ENCODE data around the gene FOSL1.

The FOSL1 gene

DNA sequence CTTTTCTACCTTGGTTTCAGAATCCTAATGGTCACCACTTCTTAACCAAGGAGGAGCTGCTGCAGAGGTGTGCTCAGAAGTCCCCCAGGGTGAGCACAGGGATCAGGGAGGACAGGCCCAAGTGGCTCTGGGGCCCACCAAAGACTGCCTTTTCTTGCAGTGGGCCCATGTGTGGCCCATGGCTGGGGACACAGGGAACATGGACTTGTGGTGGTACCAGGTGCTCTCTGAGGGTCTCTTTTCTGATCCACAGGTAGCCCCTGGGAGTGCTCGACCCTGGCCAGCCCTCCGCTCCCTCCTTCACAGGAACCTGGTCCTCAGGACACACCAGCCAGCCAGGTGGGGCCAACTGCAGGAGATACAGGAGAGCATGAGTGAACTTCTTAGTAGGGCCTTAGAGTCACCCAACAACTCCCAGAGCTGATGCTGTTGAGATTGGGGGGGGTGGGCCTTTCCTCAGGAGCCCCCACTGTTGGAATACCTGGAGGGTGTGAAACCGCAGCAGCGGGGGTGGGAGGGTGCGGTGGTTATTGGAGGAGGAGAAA, 37.9 kb downstream of the FOSL1 start:
- Histone ChIP-seq H3K9ac (ENCODE audit: low read depth, low read length, poor library complexity) (no peak overlapping the region), H2BK5ac (ENCODE audit: low read length) (no peak overlapping the region), H3K27ac (replicated peaks; ENCODE audit: low read length) (no peak overlapping the region), H2BK15ac (ENCODE audit: low read length) (no peak overlapping the region), H2AFZ (ENCODE audit: low read length) (no peak overlapping the region), H3K27me3 (ENCODE audit: control insufficient read depth in 3 of 3, insufficient read depth in 3 of 3, low read depth in 1 of 3, low read length in 3 of 3) (no peaks in the 10 kb centered on the region), H3K36me3 (replicated peaks in 1 of 2; ENCODE audit: control insufficient read depth in 2 of 2, insufficient read depth in 2 of 2, low read length in 2 of 2) (peaks cover 40 to 58% of the 10 kb centered on the region in 2 donors), H2BK120ac (ENCODE audit: low read depth, low read length) (no peak overlapping the region), H3K4me3 (ENCODE audit: low read length in 2 of 2) (peak overlapping the region in 1 of 2 donors; percentile 83), H4K91ac (ENCODE audit: low read depth, low read length, poor library complexity) (no peak overlapping the region), H3K79me1 (ENCODE audit: low read depth, low read length) (peaks cover 22% of the 10 kb centered on the region), H3K23ac (ENCODE audit: low read depth, low read length, poor library complexity) (no peak overlapping the region), H3K18ac (ENCODE audit: low read length) (no peak overlapping the region), H3K14ac (ENCODE audit: low read length) (no peak overlapping the region), H3K4ac (ENCODE audit: low read length) (no peak overlapping the region), H2BK12ac (ENCODE audit: low read length) (no peak overlapping the region), H3K4me2 (ENCODE audit: insufficient read depth, low read length, poor library complexity, severe bottlenecking) (no peak overlapping the region), H4K8ac (ENCODE audit: low read depth, low read length) (no peak overlapping the region), H3K4me1 (ENCODE audit: control insufficient read depth in 2 of 2, insufficient read depth in 1 of 2, low read depth in 1 of 2, low read length in 2 of 2) (peaks cover 8 to 14% of the 10 kb centered on the region in 2 donors), H2AK5ac (ENCODE audit: low read depth, low read length) (peak overlapping the region; percentile 43), H3K9me3 (replicated peaks in 1 of 2; ENCODE audit: control insufficient read depth in 2 of 2, insufficient read depth in 1 of 2, low read depth in 1 of 2, low read length in 2 of 2) (no peaks in the 10 kb centered on the region)
- no CpG with 5 or more reads among the region's 5 CpGs for WGBS, 2 donors (ENCODE audit: extremely low coverage in 2 of 2, insufficient read length in 2 of 2, insufficient replicate concordance in 1 of 2)
- no peak for DNase-seq (ENCODE audit: low spot score)

DNA sequence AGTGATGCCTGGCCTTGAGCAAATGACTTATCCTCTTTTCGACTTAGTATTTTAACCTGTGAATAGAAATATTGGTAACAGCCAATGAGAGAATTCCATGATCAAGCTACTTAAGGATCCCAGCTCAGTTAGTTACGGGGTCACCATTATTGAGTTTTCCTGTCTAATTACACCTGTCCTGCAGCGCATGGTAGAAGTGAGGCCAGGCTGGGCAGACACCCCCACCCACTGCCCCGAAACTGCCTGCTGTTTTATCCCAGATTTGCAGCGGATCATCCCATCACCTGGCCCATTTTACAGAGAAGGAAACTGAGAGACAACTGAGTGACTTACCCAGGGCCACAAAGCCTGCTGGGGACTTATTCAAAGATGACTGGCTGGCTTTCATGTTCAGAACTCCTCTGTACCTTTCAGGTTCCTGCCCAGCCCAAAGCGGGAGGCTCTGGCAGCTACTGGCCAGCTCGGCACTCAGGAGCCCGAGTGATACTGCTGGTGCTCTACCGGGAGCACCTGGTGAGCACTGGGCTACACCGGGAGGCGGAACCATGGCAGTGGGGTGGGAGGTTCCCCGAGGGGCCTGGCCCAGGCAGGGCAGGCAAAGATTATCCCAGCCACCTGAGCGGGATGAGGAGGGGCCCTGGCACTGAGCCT, 38.5 kb downstream of the FOSL1 start:
- no peak overlapping the region for H4K91ac ChIP-seq (ENCODE audit: low read depth, low read length, poor library complexity)
- WGBS, 2 donors (ENCODE audit: extremely low coverage in 2 of 2, insufficient read length in 2 of 2, insufficient replicate concordance in 1 of 2) = no CpG with 5 or more reads among the region's 13 CpGs

DNA sequence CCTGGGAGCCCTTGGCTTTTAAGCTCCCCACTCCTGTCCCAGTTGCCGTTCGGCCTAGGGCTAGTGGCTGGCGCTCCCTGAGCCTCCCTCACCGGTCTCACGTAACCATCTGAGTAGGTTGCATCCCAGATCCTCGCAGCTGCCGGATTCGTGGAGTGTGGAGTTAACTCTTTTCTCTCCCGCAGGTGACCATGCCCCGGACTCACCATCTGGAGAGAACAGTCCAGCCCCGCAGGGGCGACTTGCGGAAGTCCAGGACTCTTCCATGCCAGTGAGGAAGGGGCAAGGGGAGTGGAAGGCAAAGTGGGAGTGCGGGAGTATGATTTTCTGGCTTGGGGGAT, 39.1 kb downstream of the FOSL1 start:
- peak overlapping the region; percentile 71 for H3K14ac ChIP-seq (ENCODE audit: low read length)
- no peak overlapping the region for H3K4ac ChIP-seq (ENCODE audit: low read length)
- peak overlapping the region; percentile 92 for H2AK5ac ChIP-seq (ENCODE audit: low read depth, low read length)
- peak overlapping the region; percentile 95 for H3K23ac ChIP-seq (ENCODE audit: low read depth, low read length, poor library complexity)
- no peak overlapping the region for H4K91ac ChIP-seq (ENCODE audit: low read depth, low read length, poor library complexity)
- no peak for DNase-seq (ENCODE audit: low spot score)
- H3K36me3 ChIP-seq (replicated peaks in 1 of 2; ENCODE audit: control insufficient read depth in 2 of 2, insufficient read depth in 2 of 2, low read length in 2 of 2) = peaks cover 41 to 55% of the 10 kb centered on the region in 2 donors
- peaks cover 29% of the 10 kb centered on the region for H3K79me1 ChIP-seq (ENCODE audit: low read depth, low read length)
- peak overlapping the region; percentile 83 to 92 for H3K4me3 ChIP-seq (ENCODE audit: low read length in 2 of 2)
- H2BK12ac ChIP-seq (ENCODE audit: low read length) = no peak overlapping the region
- peak overlapping the region; percentile 99 for H3K9ac ChIP-seq (ENCODE audit: low read depth, low read length, poor library complexity)
- no peaks in the 10 kb centered on the region for H3K27me3 ChIP-seq (ENCODE audit: control insufficient read depth in 3 of 3, insufficient read depth in 3 of 3, low read depth in 1 of 3, low read length in 3 of 3)
- peak overlapping the region; percentile 82 for H4K8ac ChIP-seq (ENCODE audit: low read depth, low read length)
- H2BK15ac ChIP-seq (ENCODE audit: low read length) = peak overlapping the region; percentile 96
- no peak overlapping the region for H3K27ac ChIP-seq (replicated peaks; ENCODE audit: low read length)
- H3K18ac ChIP-seq (ENCODE audit: low read length) = peak overlapping the region; percentile 93
- WGBS, 2 donors (ENCODE audit: extremely low coverage in 2 of 2, insufficient read length in 2 of 2, insufficient replicate concordance in 1 of 2) = no CpG with 5 or more reads among the region's 14 CpGs
- peak overlapping the region; percentile 99 for H3K4me2 ChIP-seq (ENCODE audit: insufficient read depth, low read length, poor library complexity, severe bottlenecking)
- no peaks in the 10 kb centered on the region for H3K9me3 ChIP-seq (replicated peaks in 1 of 2; ENCODE audit: control insufficient read depth in 2 of 2, insufficient read depth in 1 of 2, low read depth in 1 of 2, low read length in 2 of 2)
- H2BK5ac ChIP-seq (ENCODE audit: low read length) = peak overlapping the region; percentile 95
- H2BK120ac ChIP-seq (ENCODE audit: low read depth, low read length) = peak overlapping the region; percentile 91
- peaks cover 8 to 17% of the 10 kb centered on the region in 2 donors for H3K4me1 ChIP-seq (ENCODE audit: control insufficient read depth in 2 of 2, insufficient read depth in 1 of 2, low read depth in 1 of 2, low read length in 2 of 2)
- peak overlapping the region; percentile 75 for H2AFZ ChIP-seq (ENCODE audit: low read length)

More for the DNA sequence above, 38.5 kb downstream of the FOSL1 start:
- no peak overlapping the region for H2AFZ ChIP-seq (ENCODE audit: low read length)
- no peak overlapping the region for H3K18ac ChIP-seq (ENCODE audit: low read length)
- peak overlapping the region; percentile 43 for H2AK5ac ChIP-seq (ENCODE audit: low read depth, low read length)
- H4K8ac ChIP-seq (ENCODE audit: low read depth, low read length) = no peak overlapping the region
- H3K4me2 ChIP-seq (ENCODE audit: insufficient read depth, low read length, poor library complexity, severe bottlenecking) = peak overlapping the region; percentile 99
- H2BK12ac ChIP-seq (ENCODE audit: low read length) = no peak overlapping the region
- H3K79me1 ChIP-seq (ENCODE audit: low read depth, low read length) = peaks cover 24% of the 10 kb centered on the region
- H3K4ac ChIP-seq (ENCODE audit: low read length) = no peak overlapping the region
- H3K14ac ChIP-seq (ENCODE audit: low read length) = no peak overlapping the region
- DNase-seq (ENCODE audit: low spot score) = no peak
- no peak overlapping the region for H3K27ac ChIP-seq (replicated peaks; ENCODE audit: low read length)
- no peak overlapping the region for H2BK15ac ChIP-seq (ENCODE audit: low read length)
- peaks cover 8 to 12% of the 10 kb centered on the region in 2 donors for H3K4me1 ChIP-seq (ENCODE audit: control insufficient read depth in 2 of 2, insufficient read depth in 1 of 2, low read depth in 1 of 2, low read length in 2 of 2)
- no peak overlapping the region for H2BK120ac ChIP-seq (ENCODE audit: low read depth, low read length)
- H2BK5ac ChIP-seq (ENCODE audit: low read length) = peak overlapping the region; percentile 95
- H3K27me3 ChIP-seq (ENCODE audit: control insufficient read depth in 3 of 3, insufficient read depth in 3 of 3, low read depth in 1 of 3, low read length in 3 of 3) = no peaks in the 10 kb centered on the region
- no peaks in the 10 kb centered on the region for H3K9me3 ChIP-seq (replicated peaks in 1 of 2; ENCODE audit: control insufficient read depth in 2 of 2, insufficient read depth in 1 of 2, low read depth in 1 of 2, low read length in 2 of 2)
- peaks cover 37 to 54% of the 10 kb centered on the region in 2 donors for H3K36me3 ChIP-seq (replicated peaks in 1 of 2; ENCODE audit: control insufficient read depth in 2 of 2, insufficient read depth in 2 of 2, low read length in 2 of 2)
- H3K4me3 ChIP-seq (ENCODE audit: low read length in 2 of 2) = peak overlapping the region; percentile 38 to 83
- H3K9ac ChIP-seq (ENCODE audit: low read depth, low read length, poor library complexity) = no peak overlapping the region
- H3K23ac ChIP-seq (ENCODE audit: low read depth, low read length, poor library complexity) = no peak overlapping the region
